ENCODE results near the gene CALML3. TPM values are rescaled to one million over a fixed set of nuclear protein-coding genes. Genes with fewer than 3 reads are reported as not detected.
A peak's percentile ranks its signal among the peaks of the same experiment; 100 is the strongest.

The CALML3 gene
- total and polyA plus RNA-seq, 2 of the 8 experiments (the other 6 are each of a cell fraction or from before 2014, with no cell fraction given) = not detected

GRCh38 chr10:5494611-5495010 lies 30.1 kb upstream of the CALML3 start (continued):
- TF ChIP-seq RAD21 (IDR thresholded peaks at IDR 0.05 in 1 of 2, conservative IDR thresholded peaks at IDR 0.05 in 1 of 2; ENCODE audit: low read depth in 2 of 2, low read length in 2 of 2) (peak; percentile 29 to 55; a peak in 2 of 4 replicates), EP300 (IDR thresholded peaks at IDR 0.05; ENCODE audit: borderline replicate concordance in 1 of 2, low read depth in 2 of 2, low read length in 2 of 2) (no peak)

All from H1 (cell line).